Transverse colon (tissue), 3 donors: ENCODE measurements around the gene UCK1.

ENCODE experiments used
- EP300 ChIP-seq: sonication (generic); formaldehyde crosslinking; IDR thresholded peaks from one replicate; pipeline ENCODE4 v1.6.1; 2017; ENCODE audit warnings: antibody characterized with exemption, low read depth
- POLR2A ChIP-seq: fragments of 450-650 bp; IDR thresholded peaks from one replicate; pipeline ENCODE4 v1.6.1; 2016; ENCODE audit warnings: antibody characterized with exemption, mild to moderate bottlenecking, moderate library complexity
- TF ChIP-seq, protein P1 (sequence below), 5 experiments: fragments of 200-600 bp in 3 of 5; fragments of 450-650 bp in 2 of 5; sonication (generic) in 3 of 5; IDR thresholded peaks; 1 replicate in 2 of 5; 2 replicates in 3 of 5; pipeline ENCODE4 v1.5.1; 2016 to 2017; ENCODE audit warnings: antibody characterized with exemption in 5 of 5, inconsistent platforms in 3 of 5, mild to moderate bottlenecking in 2 of 5, moderate library complexity in 1 of 5

DNA sequence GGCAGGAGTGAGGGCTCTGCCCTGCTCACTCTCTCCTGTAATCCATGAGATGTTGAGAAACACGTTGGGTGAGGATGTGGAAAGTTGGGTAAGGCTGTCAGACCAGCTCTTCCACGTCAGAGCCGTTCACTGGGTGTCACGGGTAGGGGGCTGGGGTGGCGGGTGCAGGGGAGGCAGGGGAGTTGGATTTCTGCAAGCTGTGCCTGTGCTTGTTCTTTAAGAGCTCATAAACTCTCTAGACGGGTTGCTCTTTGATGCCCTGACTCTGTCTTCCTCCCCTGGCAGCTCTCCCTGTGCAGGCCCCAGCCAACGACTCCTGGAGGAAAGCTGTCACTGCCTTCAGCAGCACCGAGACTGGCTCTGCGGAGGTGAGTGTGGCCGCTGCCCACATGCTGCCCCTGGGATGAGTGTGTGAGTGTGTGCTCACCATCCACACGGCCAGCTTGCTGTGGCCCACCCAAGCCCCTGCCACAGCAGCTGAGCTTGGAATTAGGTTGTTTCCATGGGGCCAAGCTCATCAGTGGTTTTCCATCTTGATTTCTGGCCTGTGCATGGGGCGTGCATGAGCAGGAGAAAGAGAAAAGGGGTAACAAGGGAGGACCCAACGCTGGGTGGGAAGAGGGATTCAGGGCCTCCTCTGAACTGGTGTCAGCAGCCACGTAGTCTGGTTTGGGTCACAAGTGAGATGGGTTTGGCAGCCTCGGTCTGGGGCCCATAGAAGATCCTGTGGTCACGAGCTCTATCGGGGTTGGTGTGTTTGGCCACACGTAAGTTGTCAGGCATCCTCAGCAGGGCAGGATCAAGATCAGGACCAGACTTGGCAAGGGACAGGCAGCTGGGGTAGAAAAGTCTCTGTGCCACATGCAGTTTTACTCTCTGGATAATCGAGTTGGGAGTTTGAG, 49.4 kb downstream of the UCK1 start:
- no peak for TF ChIP-seq POLR2A
- TF ChIP-seq EP300 = no peak
- TF ChIP-seq, protein P1, sequence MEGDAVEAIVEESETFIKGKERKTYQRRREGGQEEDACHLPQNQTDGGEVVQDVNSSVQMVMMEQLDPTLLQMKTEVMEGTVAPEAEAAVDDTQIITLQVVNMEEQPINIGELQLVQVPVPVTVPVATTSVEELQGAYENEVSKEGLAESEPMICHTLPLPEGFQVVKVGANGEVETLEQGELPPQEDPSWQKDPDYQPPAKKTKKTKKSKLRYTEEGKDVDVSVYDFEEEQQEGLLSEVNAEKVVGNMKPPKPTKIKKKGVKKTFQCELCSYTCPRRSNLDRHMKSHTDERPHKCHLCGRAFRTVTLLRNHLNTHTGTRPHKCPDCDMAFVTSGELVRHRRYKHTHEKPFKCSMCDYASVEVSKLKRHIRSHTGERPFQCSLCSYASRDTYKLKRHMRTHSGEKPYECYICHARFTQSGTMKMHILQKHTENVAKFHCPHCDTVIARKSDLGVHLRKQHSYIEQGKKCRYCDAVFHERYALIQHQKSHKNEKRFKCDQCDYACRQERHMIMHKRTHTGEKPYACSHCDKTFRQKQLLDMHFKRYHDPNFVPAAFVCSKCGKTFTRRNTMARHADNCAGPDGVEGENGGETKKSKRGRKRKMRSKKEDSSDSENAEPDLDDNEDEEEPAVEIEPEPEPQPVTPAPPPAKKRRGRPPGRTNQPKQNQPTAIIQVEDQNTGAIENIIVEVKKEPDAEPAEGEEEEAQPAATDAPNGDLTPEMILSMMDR (IDR thresholded peaks at IDR 0.05) = no peak
